ENCODE data around the gene CEP70.
"Not testable (repeated sequence)": the region's sequence is repeated elsewhere in the genome, so short reads cannot be mapped to it uniquely, and the experiment has no call there.

The CEP70 gene

GRCh38 chr3:138467931-138468330 lies 126.1 kb downstream of the CEP70 start:
- DNase-seq = no peak

GRCh38 chr3:138465925-138466324 lies 128.1 kb downstream of the CEP70 start:
- no peak for DNase-seq

GRCh38 chr3:138465451-138465850 lies 128.6 kb downstream of the CEP70 start:
- DNase-seq = no peak

GRCh38 chr3:138464491-138464860 lies 129.6 kb downstream of the CEP70 start:
- DNase-seq = no peak

- DNase-seq = no peak
These were observed 130.2 kb downstream of the CEP70 start for GRCh38 chr3:138463724-138464490.

- DNase-seq = no peak
These were observed 132.2 kb downstream of the CEP70 start for GRCh38 chr3:138461896-138462295.

- no peak for DNase-seq
These were observed 132.8 kb downstream of the CEP70 start for GRCh38 chr3:138461246-138461645.

- no peak for DNase-seq
These were observed 133.4 kb downstream of the CEP70 start for GRCh38 chr3:138460536-138461205.

- peak; percentile 68 for DNase-seq
These were observed 134.2 kb downstream of the CEP70 start for GRCh38 chr3:138459619-138460535.

- DNase-seq = no peak
These were observed 135.1 kb downstream of the CEP70 start for GRCh38 chr3:138458774-138459499.

- no peak for DNase-seq
These were observed 136.0 kb downstream of the CEP70 start for GRCh38 chr3:138457863-138458735.

- no peak for DNase-seq
These were observed 136.8 kb downstream of the CEP70 start for GRCh38 chr3:138456961-138457862.

- no peak for DNase-seq
These were observed 138.0 kb downstream of the CEP70 start for GRCh38 chr3:138455801-138456716.

- not testable (repeated sequence) for DNase-seq
These were observed 140.1 kb downstream of the CEP70 start for GRCh38 chr3:138453940-138454339.

GRCh38 chr3:138452436-138452835 lies 141.6 kb downstream of the CEP70 start:
- DNase-seq = no peak

- DNase-seq = no peak
These were observed 142.4 kb downstream of the CEP70 start for GRCh38 chr3:138451595-138452162.

GRCh38 chr3:138450704-138451424 lies 143.2 kb downstream of the CEP70 start:
- no peak for DNase-seq

- no peak for DNase-seq
These were observed 143.9 kb downstream of the CEP70 start for GRCh38 chr3:138450181-138450580.
